ENCODE measurements around the gene NEDD4.
"Not testable (repeated sequence)": the region's sequence is repeated elsewhere in the genome, so short reads cannot be mapped to it uniquely, and the experiment has no call there.

NEDD4 gene

DNA sequence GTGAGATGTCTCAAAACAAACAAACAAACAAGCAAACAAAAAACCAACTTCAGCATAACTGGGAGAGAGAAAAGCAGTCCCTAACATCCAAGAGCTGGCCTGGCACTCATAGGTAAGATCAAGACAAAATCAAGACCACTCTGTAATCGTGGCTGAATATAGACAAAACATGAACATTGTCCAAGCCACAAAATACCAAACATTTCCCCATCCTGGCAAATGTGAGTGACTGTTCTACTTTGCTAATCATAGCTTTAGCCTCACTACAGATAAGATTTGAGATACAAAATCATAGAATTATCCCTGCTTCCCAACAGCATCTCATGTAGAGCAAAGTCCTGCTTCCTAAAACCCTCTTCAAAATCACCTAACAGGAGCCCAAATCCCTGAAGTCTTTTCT is 133.7 kb downstream of the NEDD4 start:
- H3K4me3 ChIP-seq (replicated peaks; ENCODE audit: low read depth, low read length), result no peak overlapping the region
- no peak for DNase-seq (ENCODE audit: extremely low read depth, low read depth)
- TF ChIP-seq, protein P1, sequence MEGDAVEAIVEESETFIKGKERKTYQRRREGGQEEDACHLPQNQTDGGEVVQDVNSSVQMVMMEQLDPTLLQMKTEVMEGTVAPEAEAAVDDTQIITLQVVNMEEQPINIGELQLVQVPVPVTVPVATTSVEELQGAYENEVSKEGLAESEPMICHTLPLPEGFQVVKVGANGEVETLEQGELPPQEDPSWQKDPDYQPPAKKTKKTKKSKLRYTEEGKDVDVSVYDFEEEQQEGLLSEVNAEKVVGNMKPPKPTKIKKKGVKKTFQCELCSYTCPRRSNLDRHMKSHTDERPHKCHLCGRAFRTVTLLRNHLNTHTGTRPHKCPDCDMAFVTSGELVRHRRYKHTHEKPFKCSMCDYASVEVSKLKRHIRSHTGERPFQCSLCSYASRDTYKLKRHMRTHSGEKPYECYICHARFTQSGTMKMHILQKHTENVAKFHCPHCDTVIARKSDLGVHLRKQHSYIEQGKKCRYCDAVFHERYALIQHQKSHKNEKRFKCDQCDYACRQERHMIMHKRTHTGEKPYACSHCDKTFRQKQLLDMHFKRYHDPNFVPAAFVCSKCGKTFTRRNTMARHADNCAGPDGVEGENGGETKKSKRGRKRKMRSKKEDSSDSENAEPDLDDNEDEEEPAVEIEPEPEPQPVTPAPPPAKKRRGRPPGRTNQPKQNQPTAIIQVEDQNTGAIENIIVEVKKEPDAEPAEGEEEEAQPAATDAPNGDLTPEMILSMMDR (IDR thresholded peaks at IDR 0.05; ENCODE audit: low read depth, low read length, missing control alignments), result no peak

DNA sequence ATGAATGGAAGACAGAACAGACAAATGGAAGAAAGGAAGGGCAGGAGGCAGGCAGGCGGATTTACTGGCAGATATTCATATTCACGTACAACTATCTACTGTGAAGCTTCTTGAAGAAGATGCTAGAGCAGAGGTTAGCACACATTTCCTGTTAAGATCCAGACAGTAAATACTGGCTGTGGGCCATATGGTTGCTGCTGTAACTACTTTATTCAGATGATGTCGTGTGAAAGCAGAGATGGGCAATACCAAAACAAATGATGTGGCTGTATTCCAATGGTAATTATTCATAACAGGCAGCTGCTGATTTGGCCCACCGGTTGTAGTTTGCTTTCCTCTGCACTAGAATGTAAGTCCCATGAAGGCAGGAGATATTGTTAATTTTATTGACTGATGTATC is 134.8 kb downstream of the NEDD4 start:
- TF ChIP-seq, protein P1 (IDR thresholded peaks at IDR 0.05; ENCODE audit: low read depth, low read length, missing control alignments), result no peak
- H3K4me3 ChIP-seq (replicated peaks; ENCODE audit: low read depth, low read length), result no peak overlapping the region
- DNase-seq (ENCODE audit: extremely low read depth, low read depth), result peak; percentile 11

DNA sequence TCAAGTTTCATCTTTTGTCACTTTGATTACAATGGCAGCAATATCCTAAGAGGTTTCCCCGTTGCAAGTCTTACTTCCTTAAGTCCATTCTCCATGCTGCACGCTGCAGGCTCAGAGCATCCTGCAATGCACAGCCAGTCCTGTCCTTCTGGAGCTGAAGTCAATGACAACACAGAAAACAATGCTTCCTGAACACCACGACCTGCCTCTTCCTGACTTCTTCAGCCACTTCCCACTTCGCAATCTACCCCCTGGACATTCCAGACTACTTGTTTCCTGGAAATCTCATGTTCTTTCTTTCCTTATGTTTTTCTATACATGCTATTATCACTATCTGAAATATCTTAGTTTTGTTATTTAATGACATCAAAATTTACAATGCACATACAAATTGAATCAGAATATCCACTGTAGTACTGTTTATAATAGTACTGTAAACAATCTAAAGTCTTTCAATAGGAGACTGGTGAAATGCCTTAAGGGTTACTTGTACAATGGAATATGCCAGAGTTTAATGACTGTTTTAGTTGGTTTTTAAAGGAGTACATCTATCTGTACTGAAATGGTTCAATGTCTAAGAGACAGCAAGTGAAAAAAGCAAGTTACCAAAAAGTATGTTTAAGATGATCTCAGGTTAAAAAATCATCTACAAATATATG is 136.8 kb downstream of the NEDD4 start:
- no peak for DNase-seq (ENCODE audit: extremely low read depth, low read depth)
- TF ChIP-seq, protein P1 (IDR thresholded peaks at IDR 0.05; ENCODE audit: low read depth, low read length, missing control alignments), result no peak
- no peak overlapping the region for H3K4me3 ChIP-seq (replicated peaks; ENCODE audit: low read depth, low read length)

DNA sequence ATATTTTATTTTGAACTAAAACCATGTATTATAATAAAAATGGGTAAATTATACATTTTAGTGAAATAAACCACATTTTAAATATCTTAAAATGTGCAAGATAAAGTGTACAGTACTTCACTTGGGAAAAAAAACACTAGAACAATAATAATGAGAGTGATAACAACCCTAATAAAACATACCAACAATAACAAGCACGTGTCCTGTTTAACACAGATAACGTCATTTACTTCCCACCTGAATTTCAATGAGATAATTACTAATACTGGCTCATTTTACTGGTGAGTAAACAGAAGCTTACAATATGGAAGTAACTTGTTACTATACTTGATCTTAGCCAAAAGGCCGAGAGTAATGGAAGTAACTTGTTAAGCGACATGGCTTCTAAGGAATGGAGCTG is 140.3 kb downstream of the NEDD4 start:
- DNase-seq (ENCODE audit: extremely low read depth, low read depth), result no peak
- H3K4me3 ChIP-seq (replicated peaks; ENCODE audit: low read depth, low read length), result no peak overlapping the region
- TF ChIP-seq, protein P1 (IDR thresholded peaks at IDR 0.05; ENCODE audit: low read depth, low read length, missing control alignments), result no peak

DNA sequence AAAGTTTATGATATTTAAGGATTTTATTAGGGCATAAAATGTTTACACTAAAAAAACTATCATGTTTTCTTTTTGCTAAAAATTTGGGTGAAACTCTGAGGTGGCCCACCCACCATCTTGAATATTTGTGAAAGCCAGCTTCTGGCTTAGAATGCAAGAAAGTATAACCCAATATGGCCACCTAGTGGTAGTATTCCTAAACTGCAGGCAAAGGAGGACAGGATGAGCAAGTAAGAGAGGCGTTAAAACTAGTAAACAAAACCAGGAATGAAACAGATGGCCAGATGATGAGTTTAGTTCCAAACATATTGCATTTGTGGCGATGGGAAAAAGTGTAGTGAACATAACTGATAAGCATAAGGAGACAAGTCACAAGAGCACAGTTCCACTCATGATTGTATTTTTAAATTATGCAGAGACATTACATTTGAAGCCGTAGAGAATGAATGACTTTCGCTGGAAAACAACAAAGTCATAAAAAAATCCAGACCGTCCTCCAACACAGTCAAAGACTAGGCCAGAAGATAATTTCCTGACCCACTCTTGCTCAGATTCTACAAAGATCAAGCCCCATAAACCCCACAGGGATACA is 147.2 kb downstream of the NEDD4 start:
- TF ChIP-seq, protein P1 (IDR thresholded peaks at IDR 0.05; ENCODE audit: low read depth, low read length, missing control alignments), result peak; percentile 83
- peak; percentile 89 for DNase-seq (ENCODE audit: extremely low read depth, low read depth)

GRCh38 chr15:55842897-55843296 is 150.5 kb downstream of the NEDD4 start:
- H3K4me3 ChIP-seq (replicated peaks; ENCODE audit: low read depth, low read length); DNase-seq (ENCODE audit: extremely low read depth, low read depth): not testable (repeated sequence)

More for the DNA sequence above, 147.2 kb downstream of the NEDD4 start:
- H3K4me3 ChIP-seq (replicated peaks; ENCODE audit: low read depth, low read length), result no peak overlapping the region

DNA sequence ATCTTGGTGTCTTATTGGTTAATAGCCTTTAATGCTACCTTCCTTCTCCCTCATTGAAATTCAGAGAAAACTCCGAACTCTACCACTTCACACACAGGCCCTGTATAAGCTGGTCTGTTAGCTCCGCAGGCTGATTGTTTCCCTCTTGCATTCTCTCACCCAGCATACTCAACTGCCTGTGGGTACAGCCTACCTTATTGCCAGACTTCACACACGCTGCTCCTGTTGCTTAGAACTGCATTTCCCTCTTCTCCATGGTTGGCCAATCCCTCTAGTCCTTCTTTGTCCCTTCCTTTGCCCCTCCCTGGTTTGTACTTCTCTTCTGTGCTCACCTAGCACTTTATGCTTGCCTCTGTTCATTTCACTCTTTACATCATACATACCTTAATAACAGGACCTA is 157.5 kb downstream of the NEDD4 start:
- no peak overlapping the region for H3K4me3 ChIP-seq (replicated peaks; ENCODE audit: low read depth, low read length)
- TF ChIP-seq, protein P1 (IDR thresholded peaks at IDR 0.05; ENCODE audit: low read depth, low read length, missing control alignments), result no peak
- no peak for DNase-seq (ENCODE audit: extremely low read depth, low read depth)

All from HFF-Myc (cell line).